ENCODE results near the gene PREP.
A peak's percentile ranks its signal among the peaks of the same experiment; 100 is the strongest.
"Not testable (repeated sequence)": the region's sequence is repeated elsewhere in the genome, so short reads cannot be mapped to it uniquely, and the experiment has no call there.

The PREP gene

DNA sequence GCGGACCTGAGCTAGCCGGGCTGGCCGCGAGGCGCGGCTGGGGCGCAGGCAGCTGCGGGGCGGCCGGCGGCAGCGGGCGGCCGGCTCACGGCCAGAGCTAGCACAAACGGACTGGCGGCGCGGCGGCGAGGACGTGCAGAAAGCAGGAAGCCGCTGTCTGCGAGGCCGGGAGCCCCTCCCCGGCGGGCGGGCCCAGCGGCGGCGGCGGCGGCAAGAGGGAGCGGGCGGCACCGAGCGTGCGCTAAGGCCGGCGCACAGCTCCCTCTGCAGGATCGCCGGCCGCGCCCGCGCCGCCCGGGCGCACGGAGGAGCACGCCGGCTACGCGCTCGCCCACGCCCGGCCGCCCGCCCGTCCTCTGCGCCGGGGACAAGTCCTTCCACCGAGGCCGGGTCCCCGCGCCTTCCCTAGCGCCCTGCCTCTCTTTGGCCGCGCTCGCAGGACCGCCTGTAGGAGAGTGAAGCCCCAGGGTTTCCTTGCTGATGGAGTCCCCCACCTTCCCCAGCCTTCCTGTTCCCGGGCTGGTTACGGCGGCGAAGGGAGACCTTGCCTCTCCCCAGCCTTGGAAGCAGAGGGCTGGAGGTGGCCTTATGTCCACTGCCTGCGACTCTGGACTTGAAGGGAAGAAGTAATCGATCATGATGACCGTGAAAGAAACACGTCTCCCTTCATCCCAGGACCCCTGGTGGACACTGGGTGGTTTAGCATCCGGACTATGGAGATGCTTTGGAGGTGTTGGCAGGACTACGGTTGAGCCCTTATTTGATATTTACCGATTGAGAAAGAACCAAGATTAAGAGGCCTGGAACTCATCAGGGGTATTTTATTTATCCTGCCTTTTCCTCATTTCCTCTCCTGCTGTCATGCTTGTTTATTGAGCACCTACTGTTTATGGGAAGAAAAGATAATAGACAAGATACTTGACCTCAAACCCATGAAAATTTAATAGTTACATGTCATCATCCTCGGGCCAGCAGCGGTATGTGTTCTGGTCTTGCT is at the start of gene PREP:
PREP (minus strand) TSS at position 144 of the 997 bp plus-strand sequence. CDS start 191 bp downstream, outside the sequence.
- DNase-seq, result peak; percentile 53

DNA sequence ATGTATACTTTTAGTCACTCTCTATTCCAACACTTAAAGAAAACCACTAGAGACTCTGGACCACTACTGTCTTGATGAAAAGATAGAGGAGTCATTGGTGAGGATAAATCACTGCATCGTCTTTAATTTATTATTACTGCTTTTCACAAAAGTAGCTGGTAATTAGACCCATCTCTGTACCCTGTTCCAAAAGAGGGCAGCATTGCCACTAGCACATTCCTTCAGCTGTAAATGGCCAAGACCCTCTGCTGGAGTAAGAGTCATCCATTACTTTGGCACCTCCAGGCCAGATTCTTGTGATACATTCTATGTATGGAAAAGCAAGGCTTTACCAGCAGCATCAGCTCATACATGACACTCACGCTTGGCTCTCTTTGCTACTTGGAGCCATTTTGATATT is 49.5 kb upstream of the PREP start:
- no peak for DNase-seq

DNA sequence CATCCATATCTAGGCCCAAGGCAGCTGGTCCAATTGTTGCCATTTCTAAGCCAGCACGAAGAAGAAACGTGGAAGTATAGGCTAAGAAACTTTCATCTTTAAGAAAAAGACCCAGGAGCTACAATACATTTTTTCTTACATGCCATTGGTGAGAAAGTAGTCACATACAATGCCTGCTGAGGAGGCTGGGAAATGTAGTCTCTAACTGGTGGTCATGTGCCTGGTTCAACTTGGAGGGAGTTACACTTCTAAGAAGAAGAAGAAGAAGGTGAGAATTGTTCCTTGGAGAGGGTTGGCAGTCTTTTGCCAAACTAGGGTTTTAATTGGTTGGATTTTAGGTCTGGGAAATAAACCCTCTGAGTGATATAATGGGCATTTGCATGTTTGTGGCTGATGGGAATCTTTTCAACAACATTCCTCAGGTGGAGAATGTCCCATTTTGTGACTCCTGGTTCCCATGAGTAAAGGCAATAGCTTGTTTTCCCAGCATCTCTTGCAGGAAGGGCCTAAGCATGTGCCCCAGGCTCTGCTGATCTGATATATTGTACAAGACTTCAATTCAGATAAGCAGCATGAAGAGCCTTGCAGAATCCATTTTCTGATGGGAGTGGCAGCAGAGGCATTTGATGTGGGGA is 47.0 kb upstream of the PREP start:
- no peak for DNase-seq

DNA sequence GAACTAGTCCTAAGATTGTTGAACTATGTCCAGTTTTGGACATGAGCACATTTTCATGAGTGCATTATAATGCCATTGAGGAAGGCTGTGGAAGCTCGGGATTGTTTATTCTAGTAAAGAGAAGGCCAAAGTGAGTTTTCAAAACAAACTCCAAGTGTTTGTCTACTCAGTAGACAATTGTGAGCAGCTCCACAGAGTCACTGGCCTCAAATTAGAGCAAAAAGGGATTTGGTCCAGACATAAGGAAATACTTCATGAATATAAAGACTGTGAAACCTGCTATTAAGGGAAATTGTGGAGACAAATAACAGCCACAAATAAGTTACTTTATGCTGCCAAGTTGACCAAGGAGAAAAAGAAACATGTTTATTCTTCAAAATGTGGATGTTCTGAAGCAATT is 42.6 kb upstream of the PREP start:
- DNase-seq, result no peak

DNA sequence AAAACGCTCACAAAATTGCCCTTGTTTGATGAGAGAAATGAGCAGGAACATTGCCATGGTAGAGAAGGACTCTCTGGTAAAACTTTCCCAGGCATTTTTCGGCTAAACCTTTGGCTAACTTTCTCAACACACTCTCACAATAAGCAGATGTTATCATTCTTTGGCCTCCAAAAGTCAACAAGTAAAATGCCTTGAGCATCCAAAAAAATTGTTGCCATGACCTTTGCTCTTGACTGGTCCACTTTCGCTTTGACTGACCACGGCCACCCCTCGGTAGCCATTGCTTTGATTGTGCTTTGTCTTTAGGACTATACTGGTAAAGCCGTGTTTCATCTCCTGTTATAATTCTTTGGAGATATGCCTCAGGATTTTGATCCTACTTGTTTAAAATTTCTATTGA is 41.1 kb upstream of the PREP start:
- no peak for DNase-seq

DNA sequence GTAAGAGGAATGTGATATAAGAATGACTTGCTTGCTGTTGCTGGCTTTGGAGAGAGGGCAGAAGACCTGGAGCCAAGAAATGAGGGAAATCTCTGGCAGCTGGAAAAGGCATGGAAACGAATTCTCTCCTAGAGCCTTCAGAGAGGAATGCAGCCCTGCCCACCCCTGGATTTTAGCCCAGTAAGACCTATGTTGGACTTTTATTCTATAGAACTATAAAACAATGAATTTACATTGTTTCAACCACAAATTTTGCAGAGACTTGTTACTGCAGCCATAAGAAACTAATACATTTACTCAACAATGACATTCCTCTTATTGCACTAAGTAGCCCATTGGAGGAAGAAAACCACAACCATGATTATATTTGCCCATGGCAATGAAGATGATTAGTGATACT is 39.5 kb upstream of the PREP start:
- DNase-seq, result no peak

DNA sequence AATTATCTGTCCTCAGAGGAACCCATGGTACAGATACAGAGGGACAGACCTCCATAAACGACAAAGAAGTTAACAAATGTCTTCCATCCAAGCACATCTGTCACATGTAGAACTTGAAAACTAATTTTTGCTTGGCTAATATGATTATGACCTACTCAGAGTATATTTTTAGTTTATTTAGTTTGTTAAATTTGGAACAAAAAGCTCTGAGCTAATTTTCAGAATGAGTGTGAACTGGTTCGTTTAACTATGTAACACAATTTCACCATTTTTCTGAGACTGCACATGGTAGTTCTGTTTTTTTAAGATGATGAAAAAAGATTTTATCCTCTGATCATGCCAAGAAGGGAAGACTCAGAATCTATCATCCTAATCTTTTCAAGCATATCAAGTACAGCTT is 34.4 kb upstream of the PREP start:
- DNase-seq, result no peak

DNA sequence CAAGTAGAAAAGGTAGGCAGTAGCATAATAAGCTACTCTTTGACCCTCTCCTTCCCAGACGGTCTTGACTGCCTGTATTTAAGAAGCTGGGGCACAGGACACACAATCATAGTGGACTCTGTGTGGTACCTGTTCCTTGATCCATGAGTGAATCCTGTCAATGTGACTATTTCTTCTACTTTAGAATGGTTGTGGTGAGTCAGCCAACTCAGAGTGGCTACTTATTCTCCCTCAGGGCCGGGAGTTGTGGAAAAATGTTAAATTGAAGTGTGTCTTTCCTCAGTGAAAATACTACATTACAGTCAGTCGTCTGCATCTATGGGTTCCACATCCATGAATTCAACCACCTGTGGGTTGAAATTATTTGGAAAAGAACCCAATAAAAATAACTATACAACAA is 30.8 kb upstream of the PREP start:
- DNase-seq, result no peak

DNA sequence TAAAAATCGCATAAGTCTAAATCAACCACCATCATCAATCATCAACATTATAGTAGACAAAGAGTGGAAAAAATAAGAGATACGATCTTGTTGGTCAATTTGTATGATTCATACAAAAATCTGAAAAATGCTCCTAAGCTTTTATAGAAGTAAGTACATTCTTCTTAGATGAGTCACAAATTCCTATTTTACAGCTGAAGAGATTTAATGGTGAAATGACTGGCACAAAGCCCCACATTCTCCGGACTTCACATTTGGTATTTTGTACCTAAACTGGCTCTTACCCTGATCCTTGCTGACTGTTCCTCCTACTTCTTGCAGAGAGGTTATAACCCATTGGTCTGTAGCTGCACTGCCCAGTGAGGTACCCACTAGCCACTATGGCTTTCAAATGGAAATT is 29.9 kb upstream of the PREP start:
- no peak for DNase-seq

DNA sequence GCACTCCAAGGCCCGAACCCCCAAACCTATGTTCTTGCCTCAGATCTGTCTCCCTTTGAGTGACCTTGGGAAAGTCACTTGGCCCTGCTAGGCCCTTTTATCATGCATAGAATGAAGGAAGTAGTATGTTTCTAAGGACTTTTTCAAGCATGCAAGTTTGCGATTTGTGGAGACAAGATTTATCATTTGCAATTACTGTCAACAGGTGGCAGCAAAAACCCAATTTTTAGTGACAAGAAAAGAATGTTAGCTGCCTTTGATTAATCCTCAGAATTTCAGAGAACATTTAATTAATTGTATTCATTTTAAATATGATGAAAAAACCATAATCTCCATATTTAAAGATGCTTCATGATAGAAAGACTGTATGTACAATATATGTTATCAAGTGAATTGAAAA is 28.3 kb upstream of the PREP start:
- DNase-seq, result no peak

DNA sequence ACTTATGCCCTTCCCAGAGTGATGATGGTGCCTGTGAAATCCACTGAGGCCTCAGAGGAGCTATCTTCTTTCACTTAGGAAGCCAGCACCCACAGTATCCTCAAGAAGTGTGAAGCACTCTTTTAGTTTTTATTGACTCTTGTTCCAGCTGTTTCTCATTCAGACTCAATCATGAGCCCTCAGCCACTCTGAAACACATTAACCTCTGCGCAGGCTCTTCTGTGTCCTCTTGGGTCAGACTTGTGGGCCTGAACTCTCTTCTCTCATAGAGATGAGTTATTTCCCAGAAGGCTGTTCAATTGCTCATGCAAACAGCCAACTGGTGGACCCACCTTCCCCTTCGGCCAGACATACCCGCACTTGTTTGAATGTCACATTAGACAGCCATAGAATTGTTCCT is 27.8 kb upstream of the PREP start:
- DNase-seq, result no peak

DNA sequence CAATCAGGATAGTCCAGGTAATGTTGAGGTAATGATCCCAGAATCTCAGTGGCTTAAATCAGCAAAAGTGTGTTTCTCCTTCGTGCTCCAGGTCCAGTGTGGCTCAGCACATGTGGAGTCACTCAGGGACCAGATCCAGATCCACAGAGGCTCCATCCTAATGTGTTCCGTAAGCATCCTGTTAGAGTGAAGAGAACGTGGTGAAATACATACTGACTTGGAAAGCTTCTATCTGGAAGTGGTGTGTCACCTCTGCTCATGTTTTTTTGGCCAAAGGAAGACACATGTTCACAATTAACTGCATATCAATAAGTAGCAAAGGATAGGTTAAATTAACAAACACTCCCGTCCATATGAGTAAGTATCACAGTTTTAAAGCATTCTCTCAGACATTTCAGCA is 26.8 kb upstream of the PREP start:
- no peak for DNase-seq

DNA sequence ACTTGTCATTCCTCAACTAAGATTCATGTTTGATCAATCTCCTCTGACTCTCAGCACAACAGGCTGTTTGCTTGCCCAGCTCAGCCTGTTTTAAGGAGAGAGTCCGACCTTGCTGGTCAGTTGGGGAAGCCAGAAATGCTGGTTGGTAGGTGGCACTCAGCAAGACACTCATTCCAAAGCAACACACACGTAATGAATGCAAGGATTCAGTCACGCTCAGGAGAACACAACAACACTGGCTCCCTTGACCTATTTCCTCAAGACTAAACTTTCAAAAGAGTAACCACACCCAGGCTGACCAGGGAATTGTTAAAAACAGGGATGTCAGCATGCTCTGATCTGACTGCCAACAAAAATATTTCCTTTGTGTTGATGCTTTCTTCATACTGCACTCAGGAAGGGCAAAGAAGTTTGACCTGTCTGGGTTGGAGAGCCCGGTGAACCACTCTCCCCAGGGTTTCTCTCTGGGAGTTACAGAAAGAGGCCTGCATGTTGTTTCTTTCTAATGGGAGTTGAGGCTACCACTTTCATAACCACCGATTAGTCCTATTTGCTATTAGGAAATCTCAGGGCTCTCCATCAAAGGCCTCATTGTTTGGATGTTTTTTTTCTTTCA is 25.6 kb upstream of the PREP start:
- no peak for DNase-seq

DNA sequence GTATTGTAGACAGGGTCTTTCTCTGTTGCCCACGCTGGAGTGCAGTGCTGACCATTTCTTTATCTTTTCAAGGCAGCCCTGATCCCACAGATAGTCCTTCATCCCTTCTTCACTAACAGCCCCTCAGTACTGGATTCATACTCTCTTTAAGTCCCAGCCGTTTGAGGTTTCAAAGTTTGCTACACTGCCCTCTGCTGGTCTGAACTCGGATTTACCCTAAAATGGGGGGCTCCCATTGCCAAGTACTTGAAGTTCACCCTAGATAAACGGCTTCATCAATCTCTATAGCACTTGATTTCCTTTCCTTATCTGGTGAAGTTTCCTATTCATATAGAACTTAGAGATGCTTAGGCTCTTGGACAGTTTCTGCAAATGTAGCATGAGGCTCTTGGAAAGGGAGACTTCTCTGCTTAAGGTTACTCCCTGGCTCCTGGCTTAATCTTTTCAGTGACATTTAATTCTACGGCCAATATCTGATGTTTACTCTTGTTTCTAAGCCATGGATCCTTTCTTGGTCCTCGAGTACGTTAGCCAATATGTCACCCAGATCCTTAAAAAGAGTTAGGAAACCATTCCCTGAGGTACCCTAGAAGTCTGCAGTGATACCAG is 21.4 kb upstream of the PREP start:
- DNase-seq, result peak; percentile 20

DNA sequence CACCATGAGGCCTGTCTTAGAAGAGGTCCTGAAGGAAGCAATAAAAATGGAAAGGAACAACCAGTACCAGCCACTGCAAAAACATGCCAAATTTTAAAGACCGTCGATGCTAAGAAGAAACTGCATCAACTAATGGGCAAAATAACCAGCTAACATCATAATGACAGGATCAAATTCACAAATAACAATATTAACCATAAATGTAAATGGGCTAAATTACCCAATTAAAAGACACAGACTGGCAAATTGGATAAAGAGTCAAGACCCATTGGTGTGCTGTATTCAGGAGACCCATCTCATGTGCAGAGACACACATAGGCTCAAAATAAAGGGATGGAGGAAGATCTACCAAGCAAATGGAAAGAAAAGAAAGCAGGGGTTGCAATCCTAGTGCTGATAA is 14.1 kb upstream of the PREP start:
- DNase-seq, result not testable (repeated sequence)

DNA sequence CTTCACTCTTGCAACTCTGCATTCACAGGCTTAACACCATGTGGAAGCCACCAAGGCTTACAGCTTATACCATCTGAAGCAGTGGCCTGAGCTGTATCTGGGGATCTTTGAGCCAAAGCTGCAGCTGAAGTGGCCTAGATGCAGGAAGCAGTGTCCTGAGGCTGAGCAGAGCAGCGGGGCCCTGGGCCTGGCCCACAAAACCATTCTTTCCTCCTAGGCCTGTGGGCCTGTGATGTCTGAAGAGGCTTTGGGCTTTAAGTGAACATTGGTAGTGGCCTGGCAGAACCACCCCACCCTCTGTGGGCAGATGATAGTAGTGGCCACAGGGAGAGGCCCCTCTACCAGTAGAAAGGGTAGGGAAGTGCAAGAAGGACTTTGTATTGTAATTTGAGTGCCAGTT is 6.9 kb upstream of the PREP start:
- no peak for DNase-seq

DNA sequence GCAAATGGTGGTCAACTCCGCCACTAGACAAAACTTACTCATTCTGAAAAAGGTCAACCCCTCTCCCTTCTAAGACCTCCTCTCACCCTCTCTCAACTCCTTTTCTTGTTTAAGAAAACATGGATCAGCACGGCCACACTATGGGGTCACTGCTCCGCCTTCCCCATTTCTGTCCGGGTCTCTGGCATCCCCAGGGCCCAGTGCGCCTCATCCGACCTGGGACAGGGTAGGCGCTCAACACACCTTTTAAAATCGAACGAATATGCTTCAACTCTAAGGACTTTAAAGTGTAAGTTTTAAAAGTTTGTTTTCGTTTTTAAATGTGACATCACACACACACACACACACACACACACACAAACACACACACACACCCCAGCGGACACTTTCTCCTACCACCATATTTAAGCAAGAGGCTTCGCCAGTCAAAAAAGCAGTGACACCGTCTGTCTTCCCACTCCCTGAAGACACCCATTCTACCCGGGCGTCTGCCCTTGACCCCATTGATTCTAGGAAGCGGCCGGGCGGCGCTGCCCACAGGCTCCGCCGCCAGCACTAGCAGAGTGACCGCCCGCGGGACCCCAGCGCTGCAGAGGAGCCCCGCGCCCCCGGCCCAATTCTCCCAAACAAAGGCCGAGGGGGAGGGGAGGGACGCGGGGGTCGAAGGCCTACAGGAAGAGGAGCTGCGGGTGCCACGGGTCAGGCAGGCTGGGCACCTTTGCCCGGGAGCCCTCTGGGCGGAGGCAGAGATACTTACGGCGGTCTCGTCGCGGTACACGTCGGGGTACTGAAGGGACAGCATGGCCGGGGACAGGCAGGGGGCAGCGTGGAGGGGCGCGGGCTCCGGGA is 568 bp downstream of the PREP start:
- DNase-seq, result peak; percentile 15

DNA sequence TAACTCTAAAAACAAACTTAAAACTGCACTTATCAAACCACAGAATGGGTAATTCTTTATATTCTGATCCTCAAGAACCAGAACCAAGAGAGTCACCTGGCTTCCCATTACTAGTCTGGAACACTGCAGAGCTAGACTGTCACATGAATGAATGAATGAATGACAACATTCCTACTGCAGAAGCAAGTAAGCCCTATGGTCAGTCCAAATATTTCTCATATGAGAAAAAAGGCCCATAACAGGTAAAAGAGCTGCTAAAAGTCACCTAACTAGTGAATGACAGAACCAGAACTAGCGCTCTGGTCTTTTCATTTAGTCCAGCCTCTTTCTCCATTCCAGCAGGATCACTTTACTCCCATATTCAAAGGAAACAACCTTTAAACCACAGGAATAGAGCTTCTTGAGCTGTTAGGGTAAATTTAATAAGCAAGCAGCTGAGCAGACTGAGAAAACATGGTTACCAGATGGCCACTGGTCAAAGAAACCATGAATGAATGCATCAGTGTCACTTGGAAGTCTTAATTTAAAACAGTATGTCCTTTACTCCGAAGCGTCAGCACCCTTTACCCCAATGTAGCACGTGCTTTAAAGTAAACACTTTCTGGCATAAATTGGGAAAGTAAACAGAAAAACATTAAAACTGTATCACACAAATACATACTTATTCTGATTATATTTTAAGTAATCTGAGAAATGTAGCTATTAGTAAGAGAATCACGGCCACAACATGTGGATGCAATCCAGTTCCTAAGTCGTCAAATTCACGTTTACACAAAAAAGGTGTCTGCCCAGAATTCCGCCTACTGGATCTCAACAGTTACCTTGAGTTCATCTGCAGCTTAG is 1.4 kb downstream of the PREP start:
- no peak for DNase-seq

DNA sequence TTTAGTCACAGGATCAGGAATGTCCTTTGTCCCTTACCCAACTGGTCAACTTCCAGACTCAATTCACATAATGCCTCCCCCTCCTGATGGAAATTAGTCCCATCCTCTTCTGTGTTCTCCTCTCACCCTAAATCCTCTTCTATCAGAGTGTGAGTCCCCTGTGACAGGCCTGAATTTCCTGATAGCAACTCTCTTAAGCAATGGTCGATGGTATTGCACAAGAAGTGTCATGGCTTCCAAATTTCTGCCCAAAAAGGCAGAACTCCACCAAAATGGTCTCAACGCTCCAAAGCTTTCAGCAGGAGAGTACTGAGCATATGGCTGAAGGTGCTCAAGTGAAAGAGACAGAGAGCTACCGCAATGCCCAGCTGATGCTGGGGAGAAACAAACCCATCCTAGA is 2.4 kb downstream of the PREP start:
- no peak for DNase-seq

DNA sequence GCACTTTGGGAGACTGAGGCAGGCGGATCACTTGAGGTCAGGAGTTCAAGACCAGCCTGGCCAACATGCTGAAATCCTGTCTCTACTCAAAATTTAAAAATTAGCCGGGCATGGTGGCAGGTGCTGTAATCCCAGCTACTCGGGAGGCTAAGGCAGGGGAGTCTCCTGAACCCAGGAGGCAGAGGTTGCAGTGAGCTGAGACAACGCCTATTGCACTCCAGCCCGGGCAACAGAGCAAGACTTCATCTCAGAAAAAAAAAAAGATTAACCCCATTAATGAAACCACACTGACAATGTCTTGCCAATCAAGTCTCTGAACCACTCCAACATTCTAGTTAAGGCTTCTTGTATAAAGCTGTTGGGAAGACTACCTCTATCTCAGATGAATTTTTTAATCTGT is 4.0 kb downstream of the PREP start:
- no peak for DNase-seq

DNA sequence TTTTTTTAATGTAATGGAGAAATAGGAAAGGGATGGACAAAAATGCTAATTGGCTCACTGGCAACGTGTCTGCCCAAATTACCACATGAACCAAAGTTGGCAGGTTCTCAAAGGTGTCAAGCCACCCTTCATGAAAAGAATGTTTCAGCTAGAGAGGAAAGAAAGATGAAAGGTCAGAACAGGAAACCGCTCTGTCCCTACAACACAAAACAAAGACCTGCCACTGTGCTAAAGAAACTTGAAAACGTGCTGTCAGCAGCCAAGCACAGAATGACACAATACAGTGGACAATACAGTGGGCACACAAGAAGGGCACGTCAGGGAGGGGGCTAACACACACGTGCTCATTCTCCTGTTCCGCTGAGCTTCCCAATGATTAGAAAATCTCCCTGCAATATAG is 4.9 kb downstream of the PREP start:
- no peak for DNase-seq

DNA sequence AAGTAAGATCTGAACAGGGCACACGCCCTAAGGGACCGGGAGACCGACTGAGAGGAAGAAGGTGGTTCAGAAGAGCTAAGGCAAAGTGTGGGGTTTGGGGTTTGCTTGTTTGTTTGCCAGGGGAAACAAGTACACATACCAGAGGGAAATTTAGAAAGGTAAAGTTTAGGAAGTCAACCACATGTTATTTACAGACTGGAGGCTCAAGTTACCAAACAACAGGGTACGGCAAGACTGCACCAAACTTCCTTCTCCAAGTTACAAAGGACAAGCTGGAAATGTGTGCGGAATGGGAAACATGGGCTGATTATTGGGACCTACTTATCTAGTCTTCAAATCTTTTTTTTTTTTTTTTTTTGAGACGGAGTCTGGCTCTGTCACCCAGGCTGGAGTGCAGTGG is 11.2 kb downstream of the PREP start:
- DNase-seq, result no peak

Data from NCI-H1417 treated with DMSO at 0.1 percent for 48 hours (cell line).